ENCODE data around the gene DCTN4. TPM values are rescaled to one million over a fixed set of nuclear protein-coding genes. Genes with fewer than 3 reads are reported as not detected.
"Not testable (repeated sequence)": the region's sequence is repeated elsewhere in the genome, so short reads cannot be mapped to it uniquely, and the experiment has no call there.

The DCTN4 gene
- total RNA-seq, 1 donor from 2014 or later = 71.8 TPM

GRCh38 chr5:150750469-150750868 is 8.3 kb downstream of the DCTN4 start:
- Histone ChIP-seq H3K36me3 (peaks cover 59% of the 10 kb centered on the region), H3K4me3 (no peak overlapping the region), H3K27me3 (ENCODE audit: low read depth) (no peaks in the 10 kb centered on the region), H3K4me1 (peaks cover 44% of the 10 kb centered on the region), H3K27ac (peak overlapping the region; percentile 12), H3K9me3 (no peaks in the 10 kb centered on the region)
- no peak for TF ChIP-seq CTCF (IDR thresholded peaks at IDR 0.05)
- intact Hi-C loops (cut with DNase I) = no loop called here
- DNase-seq (no peak), ATAC-seq (no peak)

- H3K9me3 ChIP-seq; H3K27ac ChIP-seq; H3K4me1 ChIP-seq; DNase-seq; H3K27me3 ChIP-seq (ENCODE audit: low read depth); intact Hi-C loops (cut with DNase I); H3K4me3 ChIP-seq; ATAC-seq: not testable (repeated sequence)
- H3K36me3 ChIP-seq = peaks cover 28% of the 10 kb centered on the region
These were observed 15.7 kb downstream of the DCTN4 start for GRCh38 chr5:150743142-150743488.

GRCh38 chr5:150742455-150743141 is 16.2 kb downstream of the DCTN4 start:
- H3K27me3 ChIP-seq (ENCODE audit: low read depth); H3K4me1 ChIP-seq; DNase-seq; ATAC-seq; H3K9me3 ChIP-seq; H3K27ac ChIP-seq; H3K4me3 ChIP-seq; intact Hi-C loops (cut with DNase I): not testable (repeated sequence)
- peaks cover 28% of the 10 kb centered on the region for H3K36me3 ChIP-seq

- TF ChIP-seq CTCF (IDR thresholded peaks at IDR 0.05) = no peak
These were observed 17.8 kb downstream of the DCTN4 start for GRCh38 chr5:150740992-150741391.

DNA sequence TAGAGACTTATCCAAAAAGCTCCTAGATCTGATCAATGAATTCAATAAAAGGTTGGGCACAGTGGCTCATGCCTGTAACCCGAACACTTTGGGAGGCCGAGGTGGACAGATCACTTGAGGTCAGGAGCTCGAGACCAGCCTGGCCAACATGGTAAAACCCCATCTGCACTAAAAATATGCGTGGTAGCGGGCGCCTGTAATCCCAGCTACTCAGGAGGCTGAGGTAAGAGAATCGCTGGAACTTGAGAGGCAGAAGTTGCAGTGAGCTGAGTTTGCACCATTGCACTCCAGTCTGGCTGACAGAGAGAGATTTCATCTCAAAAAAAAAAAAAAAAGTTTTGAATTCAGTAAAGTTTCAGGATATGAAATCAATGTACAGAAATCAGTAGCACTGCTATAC is 20.0 kb downstream of the DCTN4 start:
- intact Hi-C loops (cut with DNase I) = no loop called here
- no peak for TF ChIP-seq CTCF (IDR thresholded peaks at IDR 0.05)
- no peaks in the 10 kb centered on the region for H3K9me3 ChIP-seq
- peaks cover 9% of the 10 kb centered on the region for H3K4me1 ChIP-seq
- DNase-seq = no peak
- H3K4me3 ChIP-seq = no peak overlapping the region
- H3K27ac ChIP-seq = no peak overlapping the region
- no peak for ATAC-seq
- no peaks in the 10 kb centered on the region for H3K27me3 ChIP-seq (ENCODE audit: low read depth)
- peaks cover 41% of the 10 kb centered on the region for H3K36me3 ChIP-seq

More at GRCh38 chr5:150740992-150741391, 17.8 kb downstream of the DCTN4 start:
- intact Hi-C loops (cut with DNase I) = no loop called here
- Histone ChIP-seq H3K27ac (no peak overlapping the region), H3K27me3 (ENCODE audit: low read depth) (no peaks in the 10 kb centered on the region), H3K36me3 (peaks cover 28% of the 10 kb centered on the region), H3K4me1 (no peaks in the 10 kb centered on the region), H3K9me3 (no peaks in the 10 kb centered on the region), H3K4me3 (no peak overlapping the region)
- ATAC-seq (no peak), DNase-seq (no peak)

DNA sequence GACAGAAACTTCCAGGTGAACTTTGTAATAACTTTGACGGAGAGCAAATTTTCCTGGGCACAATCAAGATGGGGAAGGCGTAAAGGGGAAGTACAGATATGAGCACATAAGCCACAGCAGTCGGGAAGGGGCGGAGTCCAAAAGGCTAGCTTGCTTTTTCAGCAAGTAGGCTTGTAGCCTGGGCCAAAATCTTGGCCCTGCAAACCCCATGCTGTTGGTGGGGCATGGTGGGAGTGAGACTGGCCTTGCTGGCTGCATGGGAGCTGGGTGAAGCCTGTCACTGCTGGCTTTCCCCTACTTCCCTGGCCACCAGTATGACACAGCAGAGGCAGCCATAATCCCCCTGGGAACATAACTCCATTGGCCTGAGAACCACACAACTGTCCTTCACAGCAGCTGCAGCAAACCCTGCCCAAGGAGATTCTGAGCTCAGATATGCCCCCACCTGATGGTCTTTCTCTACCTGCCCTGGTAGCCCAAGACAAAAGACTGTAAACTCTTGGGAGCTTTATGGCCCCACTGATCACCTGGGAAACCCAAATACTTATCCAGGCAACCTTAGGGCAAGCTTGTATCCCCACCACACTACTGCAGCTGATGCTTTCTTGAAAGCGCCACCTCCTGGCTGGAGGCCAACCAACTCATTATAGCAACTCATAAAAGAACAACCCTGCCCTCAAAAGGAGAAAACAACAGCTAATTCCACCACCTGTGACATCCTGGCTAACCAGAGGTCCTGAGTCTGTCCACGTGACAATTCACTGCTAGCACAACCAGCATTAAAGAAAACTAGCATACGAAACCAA is 24.0 kb downstream of the DCTN4 start:
- H3K27ac ChIP-seq = peak overlapping the region; percentile 78
- ATAC-seq = peak; percentile 78 to 84
- peaks cover 9% of the 10 kb centered on the region for H3K4me1 ChIP-seq
- no peaks in the 10 kb centered on the region for H3K9me3 ChIP-seq
- intact Hi-C loops (cut with DNase I) = no loop called here
- no peak for TF ChIP-seq CTCF (IDR thresholded peaks at IDR 0.05)
- peak; percentile 86 for DNase-seq
- no peaks in the 10 kb centered on the region for H3K27me3 ChIP-seq (ENCODE audit: low read depth)
- no peak overlapping the region for H3K4me3 ChIP-seq
- H3K36me3 ChIP-seq = peaks cover 52% of the 10 kb centered on the region

All from lower lobe of right lung (tissue), 2 donors.